Eye (tissue), 1 donor: ENCODE results near the gene C10orf62.
"Not testable (repeated sequence)": the region's sequence is repeated elsewhere in the genome, so short reads cannot be mapped to it uniquely, and the experiment has no call there.

Source experiments
- DNase-seq: peaks from one replicate; pipeline ENCODE4 v3.0.0-alpha.2; 2015

C10orf62 gene

DNA sequence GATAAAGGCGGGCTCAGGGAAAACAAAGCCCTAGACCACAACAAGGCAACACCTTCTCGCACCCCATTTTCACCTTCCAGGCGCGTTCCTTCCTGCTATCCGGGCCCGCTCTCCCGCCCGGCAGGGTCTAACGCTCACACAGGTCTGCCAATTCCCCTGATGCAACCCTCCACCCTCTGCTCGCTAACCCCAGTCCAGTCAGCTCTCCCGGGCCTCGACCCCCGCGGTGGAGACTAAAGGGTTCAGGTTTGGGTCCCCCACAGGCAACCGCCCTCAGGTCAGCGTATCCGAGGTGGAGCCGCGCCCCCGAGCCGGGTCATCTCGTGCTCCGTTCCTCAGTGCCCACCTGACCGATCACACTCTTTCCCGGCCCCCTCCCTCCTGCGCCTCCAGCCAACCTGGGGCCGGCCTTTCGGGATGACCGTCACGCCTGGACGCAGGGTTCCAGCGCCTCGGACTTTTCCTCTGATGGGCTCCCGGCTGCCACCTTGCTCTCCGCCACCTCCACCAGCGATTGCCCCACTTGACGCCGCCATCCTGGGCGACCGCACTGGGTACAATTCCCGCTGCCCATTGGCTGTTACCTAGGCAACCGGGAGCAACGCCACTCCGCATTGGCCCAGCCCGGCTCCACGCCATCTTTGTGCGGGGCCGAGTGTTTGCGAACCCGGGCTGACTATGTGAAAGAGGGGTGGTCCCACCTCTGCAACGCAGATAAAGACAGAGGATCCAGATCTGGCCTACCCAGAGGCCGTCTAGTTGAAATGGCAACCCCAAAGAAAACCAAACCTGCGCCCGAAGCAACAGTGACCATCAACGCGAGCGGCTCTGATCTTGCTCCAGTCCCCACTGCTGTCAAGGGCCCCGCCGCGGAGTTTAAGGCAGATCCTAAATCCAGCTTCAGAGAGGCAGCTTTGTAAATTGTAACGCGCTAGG, 43.7 kb downstream of the C10orf62 start, which contains the start of gene MORN4:
MORN4 (minus strand) TSS at position 552 of the 936 bp plus-strand sequence. CDS start 13,847 bp downstream, outside the sequence.
- peak; percentile 98 for DNase-seq

DNA sequence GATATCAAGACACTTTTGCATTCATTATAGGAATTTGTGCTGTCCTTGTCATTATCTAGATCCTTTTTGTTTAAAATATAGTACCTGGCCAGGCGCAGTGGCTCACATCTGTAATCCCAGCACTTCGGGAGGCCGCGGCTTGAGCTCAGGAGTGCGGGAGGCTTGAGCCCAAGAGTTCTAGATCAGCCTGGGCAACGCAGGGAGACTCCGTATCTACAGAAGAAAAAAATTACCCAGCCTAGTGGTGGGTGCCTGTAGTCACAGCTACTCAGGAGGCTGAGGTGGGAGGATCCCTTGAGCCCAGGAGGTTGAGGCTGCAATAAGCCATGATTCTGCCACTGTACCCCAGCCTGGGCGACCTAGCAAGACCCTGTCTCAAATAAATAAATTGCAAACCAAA, 44.4 kb downstream of the C10orf62 start:
- no peak for DNase-seq

DNA sequence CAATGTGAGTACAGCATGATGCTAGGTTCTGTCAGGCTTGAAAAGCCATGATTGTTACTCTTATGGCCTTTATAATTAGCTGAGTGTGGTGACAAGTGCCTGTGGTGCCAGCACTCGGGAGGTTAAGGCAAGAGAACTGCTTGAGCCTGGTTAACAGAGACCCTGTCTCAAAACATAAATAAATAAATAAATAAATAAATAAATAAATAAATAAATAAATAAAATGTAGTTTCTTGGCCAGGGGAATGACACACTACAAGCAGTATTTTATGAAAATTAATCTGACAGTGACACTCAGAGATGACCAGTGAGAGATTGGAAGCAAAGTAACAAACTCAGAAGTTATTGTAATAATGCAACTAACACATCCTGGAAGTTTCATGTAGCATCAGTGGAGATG, 46.1 kb downstream of the C10orf62 start:
- DNase-seq = no peak

DNA sequence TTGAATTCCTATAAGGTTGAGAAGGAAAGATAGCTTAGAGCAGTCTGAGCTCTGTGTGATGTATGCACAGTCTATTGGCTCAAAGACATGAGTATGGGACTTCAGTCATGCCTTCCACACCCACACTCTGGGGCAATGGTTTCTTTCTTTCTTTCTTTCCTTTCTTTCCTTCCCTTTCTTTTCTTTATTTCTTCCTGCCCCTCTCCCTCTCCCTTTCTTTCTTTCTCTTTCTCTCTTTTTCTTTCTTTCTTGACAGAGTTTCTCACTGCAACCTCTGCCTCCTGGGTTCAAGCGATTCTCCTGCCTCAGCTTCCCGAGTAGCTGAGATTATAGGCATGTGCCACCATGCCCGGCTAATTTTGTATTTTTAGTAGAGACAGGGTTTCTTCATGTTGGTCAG, 49.6 kb downstream of the C10orf62 start:
- DNase-seq = not testable (repeated sequence)

DNA sequence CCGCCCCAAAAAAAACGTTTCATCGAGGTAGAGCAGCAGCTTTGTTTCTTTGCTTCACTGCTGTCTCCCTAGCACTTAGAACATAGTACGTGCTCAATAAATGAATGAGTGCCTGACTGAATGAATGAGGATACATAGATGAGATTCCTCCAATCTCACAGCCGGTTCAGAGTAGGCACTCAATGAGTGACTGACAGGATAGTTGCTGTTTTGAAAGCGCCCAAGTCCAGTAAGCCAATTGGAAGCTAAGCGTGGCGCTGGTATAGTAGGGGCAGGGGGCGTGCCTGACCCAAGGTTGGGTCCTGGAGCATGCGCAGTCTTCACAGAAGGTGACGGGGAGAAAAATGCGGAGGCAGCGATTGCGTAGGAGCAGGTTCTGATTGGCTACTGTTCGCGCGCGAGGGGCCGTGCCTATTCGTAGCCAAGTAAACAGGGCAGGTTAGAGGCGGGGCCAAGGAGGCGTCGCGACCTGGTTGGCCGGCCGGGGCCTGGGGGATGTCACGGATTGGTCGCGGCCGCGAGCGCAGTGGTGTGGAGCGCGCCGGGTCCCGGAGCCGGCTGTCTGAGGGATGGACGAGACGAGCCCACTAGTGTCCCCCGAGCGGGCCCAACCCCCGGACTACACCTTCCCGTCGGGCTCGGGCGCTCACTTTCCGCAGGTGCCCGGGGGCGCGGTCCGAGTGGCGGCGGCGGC, 50.8 kb downstream of the C10orf62 start, which contains the start of gene PI4K2A:
PI4K2A (plus strand) TSS at position 498 of the 694 bp plus-strand sequence; CDS start at position 570, 72 bp downstream.
- peak; percentile 100 for DNase-seq
